Mesothelial cell of epicardium (in vitro differentiated cells): ENCODE data around the gene SURF2. TPM values are rescaled to one million over a fixed set of nuclear protein-coding genes. Genes with fewer than 3 reads are reported as not detected.

Experiments
- total RNA-seq: library from RNA; stranded (reverse); gene quantifications from 3 replicates; pipeline ENCODE4 v1.2.1, GENCODE V29; 2021

Gene SURF2
- total RNA-seq, 1 donor from 2014 or later = 12.1 TPM

Other genes with a start within 250 kb of the SURF2 start
- gene RALGDS, start 235.3 kb upstream of the SURF2 start, total RNA-seq = 78.9 to 83.5 TPM (median 82.9 TPM) in 3 replicates
- 29.1 to 32.8 TPM (median 31.8 TPM) in 3 replicates for gene GBGT1, start 192.6 kb upstream of the SURF2 start, total RNA-seq
- gene OBP2B, start 147.3 kb upstream of the SURF2 start, total RNA-seq = not detected in 3 replicates
- gene ABO, start 81.3 kb upstream of the SURF2 start, total RNA-seq = 2.0 to 3.2 TPM (median 2.3 TPM) in 3 replicates
- gene SURF6, start 20.4 kb upstream of the SURF2 start, total RNA-seq = 22.8 to 25.6 TPM (median 24.9 TPM) in 3 replicates
- gene MED22, start 8.4 kb upstream of the SURF2 start, total RNA-seq = 35.1 to 39.4 TPM (median 36.0 TPM) in 3 replicates
- gene RPL7A, start 8.3 kb upstream of the SURF2 start, total RNA-seq = 2,220 to 2,356 TPM (median 2,311 TPM) in 3 replicates
- 29.4 to 31.4 TPM (median 30.0 TPM) in 3 replicates for gene SURF1, start 63 bp upstream of the SURF2 start, total RNA-seq
- gene SURF4, start 19.5 kb downstream of the SURF2 start, total RNA-seq = 147 to 152 TPM (median 149 TPM) in 3 replicates
- 6.6 to 7.5 TPM (median 6.7 TPM) in 3 replicates for gene STKLD1, start 19.8 kb downstream of the SURF2 start, total RNA-seq
- gene REXO4, start 61.5 kb downstream of the SURF2 start, total RNA-seq = 26.1 to 28.2 TPM (median 27.0 TPM) in 3 replicates
- 20.7 to 21.6 TPM (median 21.3 TPM) in 3 replicates for gene ADAMTS13, start 65.8 kb downstream of the SURF2 start, total RNA-seq
- 35.4 to 44.5 TPM (median 40.2 TPM) in 3 replicates for gene CACFD1, start 103.4 kb downstream of the SURF2 start, total RNA-seq
- gene SLC2A6, start 122.5 kb downstream of the SURF2 start, total RNA-seq = 8.2 to 9.0 TPM (median 8.2 TPM) in 3 replicates
- not detected in 3 replicates for gene MYMK, start 168.4 kb downstream of the SURF2 start, total RNA-seq
- 6.2 to 7.0 TPM (median 6.5 TPM) in 3 replicates for gene ADAMTSL2, start 178.2 kb downstream of the SURF2 start, total RNA-seq